K562 (cell line): ENCODE results near the gene DNAJB1. TPM values are rescaled to one million over a fixed set of nuclear protein-coding genes. Genes with fewer than 3 reads are reported as not detected.

Source experiments
- ATAC-seq: fragments of 200-7000 bp; cut with Tn5 transposase; 3 replicates; pipeline ENCODE4 v1.9.1; 2020; ENCODE audit warnings: moderate library complexity
- BruUV-seq: library from RNA; stranded (reverse); fragments of 400-500 nt; replicated peaks from 2 replicates; lab custom pipeline; 2021; lab: Mats Ljungman, UMichigan
- CTCF ChIA-PET: fragments of 300-600 bp; formaldehyde crosslinking; extraction: SDS; loops from one replicate; lab custom pipeline; 2021; ENCODE audit warnings: low intra/inter-chr PET ratio; lab: Yijun Ruan, JAX
- POLR2A ChIA-PET: fragments of 300-600, 350-650 bp; sonication (Branson Sonifier 250); formaldehyde crosslinking; extraction: SDS; loops from one replicate; lab custom pipeline; 2021; ENCODE audit warnings: antibody characterized with exemption, inconsistent platforms; lab: Yijun Ruan, JAX
- DNase-seq, 4 experiments: peaks; one replicate each; pipeline versions ENCODE4 v3.0.0 to v3.0.0-alpha.2; 2011 to 2018; ENCODE audit warnings: low spot score in 3 of 4, mixed read lengths in 3 of 4; ENCODE audit errors: extremely low read depth in 1 of 4
- FAIRE-seq: peaks from 2 replicates; lab custom pipeline; 2011; peaks lifted over from hg19 to GRCh38; lab: Jason Lieb, UNC
- H2AFZ ChIP-seq: 2 replicates; pipeline ENCODE4 v1.6.0; 2011; ENCODE audit warnings: low read depth, low read length, control low read depth, inconsistent platforms
- H3K27ac ChIP-seq: fragments of 200-600 bp; 3 replicates; pipeline ENCODE4 v1.8.0; 2011; ENCODE audit warnings: low read depth, mild to moderate bottlenecking, control low read depth, inconsistent platforms, low read length, moderate library complexity, mixed read lengths; ENCODE audit errors: extremely low read depth
- H3K27me3 ChIP-seq, 2 experiments: fragments of 300-600 bp in 1 of 2; 2 replicates in 1 of 2; 3 replicates in 1 of 2; pipeline versions ENCODE4 v1.6.0 to v1.8.0; 2011; ENCODE audit warnings: inconsistent platforms in 2 of 2, low read length in 2 of 2, mild to moderate bottlenecking in 1 of 2, mixed read lengths in 1 of 2, moderate library complexity in 1 of 2; ENCODE audit not compliant: control insufficient read depth in 2 of 2, insufficient read depth in 2 of 2
- H3K36me3 ChIP-seq: fragments of 300-600 bp; 3 replicates; pipeline ENCODE4 v1.8.0; 2011; ENCODE audit warnings: mild to moderate bottlenecking, low read length, inconsistent platforms; ENCODE audit not compliant: control insufficient read depth, insufficient read depth
- H3K4me1 ChIP-seq, 2 experiments: fragments of 200-600 bp in 1 of 2; replicated peaks in 1 of 2; 2 replicates in 1 of 2; 3 replicates in 1 of 2; pipeline versions ENCODE4 v1.5.1 to v1.8.0; 2011; ENCODE audit warnings: inconsistent platforms in 2 of 2, low read length in 2 of 2, mild to moderate bottlenecking in 1 of 2, mixed read lengths in 1 of 2, moderate library complexity in 1 of 2; ENCODE audit not compliant: control insufficient read depth in 2 of 2, insufficient read depth in 2 of 2
- H3K4me2 ChIP-seq: 2 replicates; pipeline ENCODE4 v1.6.1; 2011; ENCODE audit warnings: low read length, control low read depth, inconsistent platforms, mixed read lengths; ENCODE audit not compliant: insufficient read depth
- H3K4me3 ChIP-seq: fragments of 200-600 bp; sonication (generic), shearing (Covaris generic); 2 replicates; pipeline ENCODE4 v1.5.1; 2016; ENCODE audit warnings: control low read depth, inconsistent platforms
- H3K79me2 ChIP-seq: fragments of 200-600 bp; 3 replicates; pipeline ENCODE4 v1.8.0; 2011; ENCODE audit warnings: low read length, inconsistent platforms; ENCODE audit not compliant: control insufficient read depth, insufficient read depth
- H3K9ac ChIP-seq, 2 experiments: 2 replicates each; pipeline versions ENCODE4 v1.6.0 to v1.6.1; 2011; ENCODE audit warnings: low read depth in 2 of 2, low read length in 2 of 2, control low read depth in 1 of 2, inconsistent platforms in 1 of 2, mild to moderate bottlenecking in 1 of 2, mixed read lengths in 1 of 2; ENCODE audit not compliant: insufficient read depth in 1 of 2
- H3K9me1 ChIP-seq: one replicate; pipeline ENCODE4 v1.6.0; 2011; ENCODE audit warnings: inconsistent platforms, mild to moderate bottlenecking, low read length, moderate library complexity; ENCODE audit not compliant: control insufficient read depth, insufficient read depth
- H3K9me3 ChIP-seq: replicated peaks from 2 replicates; pipeline ENCODE4 v1.5.1; 2011; ENCODE audit warnings: low read depth, low read length, inconsistent platforms; ENCODE audit not compliant: control insufficient read depth, insufficient read depth
- H4K20me1 ChIP-seq: replicated peaks from 2 replicates; pipeline ENCODE4 v1.6.1; 2011; ENCODE audit warnings: low read length, inconsistent platforms, mixed read lengths; ENCODE audit not compliant: control insufficient read depth, insufficient read depth
- CBX3 ChIP-seq, 2 experiments: IDR thresholded peaks; 1 replicate in 1 of 2; 2 replicates in 1 of 2; pipeline ENCODE4 v1.6.1; 2012; ENCODE audit warnings: inconsistent platforms in 2 of 2, low read length in 2 of 2, borderline replicate concordance in 1 of 2, control low read depth in 1 of 2
- CHD4 ChIP-seq: fragments of 200-600 bp; sonication (generic); IDR thresholded peaks from 3 replicates; pipeline ENCODE4 v1.6.1; 2012; ENCODE audit warnings: low read depth, mild to moderate bottlenecking, mixed read lengths, low read length, inconsistent platforms; ENCODE audit not compliant: insufficient read depth, insufficient replicate concordance, poor library complexity, severe bottlenecking
- ELF4 ChIP-seq: fragments of 450-650 bp; formaldehyde crosslinking; IDR thresholded peaks from 2 replicates; pipeline ENCODE4 v1.4.0; 2022; ENCODE audit warnings: missing genetic modification characterization
- HMGXB4 ChIP-seq: sonication (generic); formaldehyde crosslinking; IDR thresholded peaks from 2 replicates; pipeline ENCODE4 v1.8.1; 2023; ENCODE audit warnings: mild to moderate bottlenecking, missing genetic modification reagents
- IRF2 ChIP-seq: sonication (generic); formaldehyde crosslinking; IDR thresholded peaks from 2 replicates; pipeline ENCODE4 v1.8.1; 2022; ENCODE audit warnings: mild to moderate bottlenecking, missing genetic modification reagents
- PRPF4 ChIP-seq: fragments of 200-400 bp; formaldehyde crosslinking; IDR thresholded peaks from one replicate; pipeline ENCODE4 v1.6.1; 2017; ENCODE audit warnings: low read length, low read depth, mild to moderate bottlenecking; ENCODE audit not compliant: insufficient read depth, poor library complexity, severe bottlenecking
- SFPQ ChIP-seq: fragments of 200-400 bp; formaldehyde crosslinking; IDR thresholded peaks from 2 replicates; pipeline ENCODE4 v1.6.1; 2017; ENCODE audit warnings: mild to moderate bottlenecking, low read depth, low read length, moderate library complexity
- TSC22D4 ChIP-seq: fragments of 450-650 bp; IDR thresholded peaks from 2 replicates; pipeline ENCODE4 v1.6.1; 2016; ENCODE audit warnings: missing genetic modification characterization, missing biosample characterization, control low read depth
- ZNF174 ChIP-seq: fragments of 250-450 bp; sonication (Bioruptor Pico); IDR thresholded peaks from 2 replicates; pipeline ENCODE4 v1.4.0; 2020; ENCODE audit warnings: mild to moderate bottlenecking
- ZNF407 ChIP-seq: fragments of 450-650 bp; IDR thresholded peaks from 2 replicates; pipeline ENCODE4 v1.6.1; 2016; ENCODE audit warnings: low read depth
- WGBS: fragments of 100-300 bp; shearing (Covaris generic); methylation state at CpG from one replicate; pipeline ENCODE4 v1.1.6; 2016; ENCODE audit warnings: low coverage, mixed read lengths; ENCODE audit not compliant: insufficient coverage; ENCODE audit errors: missing lambda C conversion rate; 5-methylcytosine and 5-hydroxymethylcytosine counted together
- in situ Hi-C: fragments of 300-500 bp; cut with MboI; formaldehyde crosslinking; loops from 4 replicates; pipeline ENCODE4 v1.15.0; 2018; ENCODE audit warnings: inconsistent platforms, mixed read lengths
- intact Hi-C: fragments of 100-400 bp; cut with micrococcal nuclease; formaldehyde crosslinking; loops from 2 replicates; pipeline ENCODE4 v1.14.2; 2022
- polyA plus RNA-seq, 8 experiments: library from polyadenylated mRNA; depleted of rRNA in 4 of 8; stranded (reverse) in 5 of 8; unstranded in 3 of 8; fragments of >200 nt; fragmentation: Nextera tagmentation in 2 of 8; fragmentation: Illumina TruSeq in 1 of 8; extraction: Ambion mirVana in 2 of 8; extraction: Trizol in 1 of 8; gene quantifications; 2 replicates each; pipeline versions ENCODE4 v1.2.1 to v1.2.3, GENCODE V29; 2011 to 2014; ENCODE audit warnings: inconsistent platforms in 1 of 8, missing spikeins in 1 of 8
- total RNA-seq, 7 experiments: library from RNA; depleted of rRNA in 6 of 7; stranded (reverse); fragments of >200 nt in 6 of 7; fragmentation: Illumina TruSeq in 2 of 7; extraction: Trizol in 2 of 7; gene quantifications; 2 replicates each; pipeline versions ENCODE4 v1.2.1 to v1.2.3, GENCODE V29; 2011 to 2021; ENCODE audit warnings: low replicate concordance in 1 of 7

DNAJB1 gene
- total and polyA plus RNA-seq, 9 of the 15 experiments (the other 6 are each of a cell fraction or from before 2014, with no cell fraction given) = 13.2 to 113 (median 62.1) TPM

- WGBS = 85% methylated on average over 4 of the region's 4 CpGs
- Histone ChIP-seq H3K9me1 (no peaks in the 10 kb centered on the region), H4K20me1 (no peaks in the 10 kb centered on the region), H3K9me3 (no peaks in the 10 kb centered on the region), H2AFZ (no peak overlapping the region), H3K36me3 (peaks cover 6% of the 10 kb centered on the region; the same call in 1 of the 3 replicates), H3K27ac (no peak overlapping the region), H3K4me3 (no peak overlapping the region), H3K9ac (peak overlapping the region in 1 of 2 experiments; percentile 82; a peak in 1 of 4 replicates), H3K27me3 (no peaks in the 10 kb centered on the region), H3K79me2 (peaks cover 5% of the 10 kb centered on the region; the same call in 2 of the 3 replicates), H3K4me2 (no peak overlapping the region), H3K4me1 (peaks cover 16 to 29% of the 10 kb centered on the region in 2 experiments; a peak in 4 of 5 replicates)
- ATAC-seq (no peak), FAIRE-seq (no peak), DNase-seq (no peak)
- BruUV-seq = no TSS peak
- ChIA-PET CTCF (no interaction called here), POLR2A (no interaction called here)
- intact Hi-C loops = no loop called here
- in situ Hi-C loops = no loop called here
- TF ChIP-seq IRF2 (CRISPR knock-in tag) (no peak), ELF4 (CRISPR knock-in tag) (no peak), PRPF4 (no peak), SFPQ (no peak), ZNF407 (no peak), CHD4 (no peak), TSC22D4 (no peak), ZNF174 (CRISPR knock-in tag) (no peak), HMGXB4 (no peak), CBX3 (IDR thresholded peaks at IDR 0.05; ENCODE audit: borderline replicate concordance in 1 of 2, low read length in 2 of 2) (no peak)
Measured at GRCh38 chr19:14494411-14494810, 23.8 kb downstream of the DNAJB1 start.
